ENCODE results near the gene MRPL17. TPM values are rescaled to one million over a fixed set of nuclear protein-coding genes. Genes with fewer than 3 reads are reported as not detected.
"Not testable (repeated sequence)": the region's sequence is repeated elsewhere in the genome, so short reads cannot be mapped to it uniquely, and the experiment has no call there.

The MRPL17 gene
- 50.2 TPM for total RNA-seq

GRCh38 chr11:6682936-6683861, at the start of gene MRPL17:
Gene MRPL17, minus strand, starts transcription at chr11:6683340. Its CDS starts 44 bp downstream, at chr11:6683296.
- DNase-seq (ENCODE audit: low spot score) = peak; percentile 100

- no peak for DNase-seq (ENCODE audit: low spot score)
These were observed 45.0 kb upstream of the MRPL17 start for GRCh38 chr11:6727971-6728760.

GRCh38 chr11:6725386-6725896, 42.3 kb upstream of the MRPL17 start:
- no peak for DNase-seq (ENCODE audit: low spot score)

- no peak for DNase-seq (ENCODE audit: low spot score)
These were observed 40.9 kb upstream of the MRPL17 start for GRCh38 chr11:6724013-6724412.

GRCh38 chr11:6721343-6721742, 38.2 kb upstream of the MRPL17 start:
- no peak for DNase-seq (ENCODE audit: low spot score)

- DNase-seq (ENCODE audit: low spot score) = no peak
These were observed 36.4 kb upstream of the MRPL17 start for GRCh38 chr11:6719576-6719975.

- no peak for DNase-seq (ENCODE audit: low spot score)
These were observed 34.3 kb upstream of the MRPL17 start for GRCh38 chr11:6717426-6717825.

- DNase-seq (ENCODE audit: low spot score) = not testable (repeated sequence)
These were observed 28.4 kb upstream of the MRPL17 start for GRCh38 chr11:6711552-6711951.

GRCh38 chr11:6708876-6709275, 25.7 kb upstream of the MRPL17 start:
- DNase-seq (ENCODE audit: low spot score) = no peak

- peak; percentile 51 for DNase-seq (ENCODE audit: low spot score)
These were observed 22.9 kb upstream of the MRPL17 start for GRCh38 chr11:6705905-6706535.

GRCh38 chr11:6703247-6704063, 20.3 kb upstream of the MRPL17 start:
- peak; percentile 67 for DNase-seq (ENCODE audit: low spot score)

GRCh38 chr11:6701955-6702354, 18.8 kb upstream of the MRPL17 start:
- not testable (repeated sequence) for DNase-seq (ENCODE audit: low spot score)

- no peak for DNase-seq (ENCODE audit: low spot score)
These were observed 12.2 kb upstream of the MRPL17 start for GRCh38 chr11:6695377-6695776.

- DNase-seq (ENCODE audit: low spot score) = no peak
These were observed 11.0 kb upstream of the MRPL17 start for GRCh38 chr11:6694229-6694535.

- DNase-seq (ENCODE audit: low spot score) = no peak
These were observed 10.4 kb upstream of the MRPL17 start for GRCh38 chr11:6693342-6694228.

GRCh38 chr11:6692128-6692527, 9.0 kb upstream of the MRPL17 start:
- no peak for DNase-seq (ENCODE audit: low spot score)

- not testable (repeated sequence) for DNase-seq (ENCODE audit: low spot score)
These were observed 7.4 kb upstream of the MRPL17 start for GRCh38 chr11:6690431-6691132.

- DNase-seq (ENCODE audit: low spot score) = no peak
These were observed 4.7 kb upstream of the MRPL17 start for GRCh38 chr11:6687876-6688275.

GRCh38 chr11:6686006-6686405, 2.9 kb upstream of the MRPL17 start:
- DNase-seq (ENCODE audit: low spot score) = no peak

- not testable (repeated sequence) for DNase-seq (ENCODE audit: low spot score)
These were observed 928 bp upstream of the MRPL17 start for GRCh38 chr11:6684068-6684467.
